ENCODE measurements around the gene IL17A. TPM values are rescaled to one million over a fixed set of nuclear protein-coding genes. Genes with fewer than 3 reads are reported as not detected.
"Not testable (repeated sequence)": the region's sequence is repeated elsewhere in the genome, so short reads cannot be mapped to it uniquely, and the experiment has no call there.

IL17A gene
- total RNA-seq, 1 donor from 2014 or later = not detected

DNA sequence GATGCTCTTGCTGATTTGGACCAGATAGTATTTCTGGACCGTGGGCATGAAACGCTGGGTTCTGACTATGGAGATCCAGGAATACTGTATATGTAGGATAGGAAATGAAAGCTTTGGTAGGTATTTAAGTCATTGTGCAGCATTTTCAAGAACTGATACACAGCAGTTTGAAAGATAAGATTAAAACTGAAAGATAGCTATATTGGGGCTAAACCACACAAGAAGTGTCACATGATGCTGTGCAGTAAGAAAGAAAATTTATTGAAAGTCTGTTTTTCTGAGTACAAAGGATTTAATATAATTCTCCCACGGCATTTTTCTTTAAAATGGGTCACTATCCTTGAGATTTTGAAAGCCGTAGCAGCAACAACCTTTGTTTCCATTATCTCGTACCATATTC is 305 bp downstream of the IL17A start:
- TF ChIP-seq CTCF (IDR thresholded peaks at IDR 0.05; ENCODE audit: insufficient read depth, low read length, poor library complexity, severe bottlenecking) = no peak
- H3K4me3 ChIP-seq (ENCODE audit: low read depth, low read length) = no peak overlapping the region
- H3K36me3 ChIP-seq (ENCODE audit: control insufficient read depth, insufficient read depth, low read length) = no peaks in the 10 kb centered on the region
- no peaks in the 10 kb centered on the region for H3K27me3 ChIP-seq (ENCODE audit: control insufficient read depth, insufficient read depth, low read length)
- no peak for DNase-seq (ENCODE audit: low read depth)

- Histone ChIP-seq H3K27me3 (ENCODE audit: control insufficient read depth, insufficient read depth, low read length) (no peaks in the 10 kb centered on the region), H3K4me3 (ENCODE audit: low read depth, low read length) (no peak overlapping the region), H3K36me3 (ENCODE audit: control insufficient read depth, insufficient read depth, low read length) (no peaks in the 10 kb centered on the region)
- no peak for TF ChIP-seq CTCF (IDR thresholded peaks at IDR 0.05; ENCODE audit: insufficient read depth, low read length, poor library complexity, severe bottlenecking)
- no peak for DNase-seq (ENCODE audit: low read depth)
Measured at GRCh38 chr6:52187098-52187497, 923 bp downstream of the IL17A start.

DNA sequence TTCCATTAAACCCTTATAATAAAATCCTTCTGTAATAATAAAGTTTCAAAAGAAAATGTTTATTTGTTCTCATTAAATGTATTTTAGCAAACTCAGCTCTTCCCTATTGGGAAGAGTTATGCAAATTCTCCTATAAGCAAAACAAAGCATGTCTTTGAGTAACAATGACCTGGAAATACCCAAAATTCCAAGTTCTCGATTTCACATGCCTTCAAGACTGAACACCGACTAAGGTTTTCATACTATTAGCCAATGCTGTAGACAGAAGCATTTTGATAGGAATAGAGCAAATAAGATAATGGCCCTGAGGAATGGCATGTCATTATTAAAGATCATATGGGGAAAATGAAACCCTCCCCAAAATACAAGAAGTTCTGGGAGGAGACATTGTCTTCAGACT is 3.8 kb downstream of the IL17A start:
- Histone ChIP-seq H3K4me3 (ENCODE audit: low read depth, low read length) (no peak overlapping the region), H3K36me3 (ENCODE audit: control insufficient read depth, insufficient read depth, low read length) (no peaks in the 10 kb centered on the region), H3K27me3 (ENCODE audit: control insufficient read depth, insufficient read depth, low read length) (no peaks in the 10 kb centered on the region)
- no peak for DNase-seq (ENCODE audit: low read depth)
- no peak for TF ChIP-seq CTCF (IDR thresholded peaks at IDR 0.05; ENCODE audit: insufficient read depth, low read length, poor library complexity, severe bottlenecking)

DNA sequence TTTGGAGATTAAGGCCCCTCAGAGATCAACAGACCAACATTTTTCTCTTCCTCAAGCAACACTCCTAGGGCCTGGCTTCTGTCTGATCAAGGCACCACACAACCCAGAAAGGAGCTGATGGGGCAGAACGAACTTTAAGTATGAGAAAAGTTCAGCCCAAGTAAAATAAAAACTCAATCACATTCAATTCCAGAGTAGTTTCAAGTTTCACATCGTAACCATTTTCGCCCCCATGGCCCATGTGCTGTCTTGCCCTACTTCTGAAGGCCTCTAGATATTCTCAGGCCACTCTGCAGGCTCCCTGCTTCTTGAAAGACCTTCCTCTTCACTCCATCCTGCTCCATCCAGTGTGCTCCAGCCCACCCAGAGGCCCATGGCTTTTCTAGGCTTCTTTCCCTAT is 4.2 kb downstream of the IL17A start:
- no peak for DNase-seq (ENCODE audit: low read depth)
- H3K27me3 ChIP-seq (ENCODE audit: control insufficient read depth, insufficient read depth, low read length) = no peaks in the 10 kb centered on the region
- no peak for TF ChIP-seq CTCF (IDR thresholded peaks at IDR 0.05; ENCODE audit: insufficient read depth, low read length, poor library complexity, severe bottlenecking)

GRCh38 chr6:52191824-52192223 is 5.6 kb downstream of the IL17A start:
- TF ChIP-seq CTCF (IDR thresholded peaks at IDR 0.05; ENCODE audit: insufficient read depth, low read length, poor library complexity, severe bottlenecking) = no peak
- H3K36me3 ChIP-seq (ENCODE audit: control insufficient read depth, insufficient read depth, low read length) = no peaks in the 10 kb centered on the region
- no peak overlapping the region for H3K4me3 ChIP-seq (ENCODE audit: low read depth, low read length)
- no peak for DNase-seq (ENCODE audit: low read depth)
- H3K27me3 ChIP-seq (ENCODE audit: control insufficient read depth, insufficient read depth, low read length) = no peaks in the 10 kb centered on the region

More for the DNA sequence above, 4.2 kb downstream of the IL17A start:
- Histone ChIP-seq H3K36me3 (ENCODE audit: control insufficient read depth, insufficient read depth, low read length) (no peaks in the 10 kb centered on the region), H3K4me3 (ENCODE audit: low read depth, low read length) (no peak overlapping the region)

DNA sequence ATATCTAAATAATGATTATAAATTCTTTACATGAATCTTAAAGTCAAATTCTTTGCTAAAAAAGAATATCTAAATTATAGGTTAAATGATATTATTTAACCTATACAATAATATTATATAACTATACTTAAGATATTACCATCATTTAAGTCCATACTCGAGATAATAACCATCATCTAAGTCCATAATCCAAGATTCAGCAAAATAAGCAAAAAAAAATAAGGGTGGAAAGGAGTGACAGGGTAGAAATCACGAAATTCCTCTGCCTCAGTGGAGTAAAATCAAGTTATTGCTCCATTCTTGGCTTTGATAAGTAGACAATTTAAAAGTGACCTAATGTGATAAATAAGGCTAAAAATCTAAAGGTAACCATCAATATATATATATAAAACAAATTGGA is 9.7 kb downstream of the IL17A start:
- no peak for TF ChIP-seq CTCF (IDR thresholded peaks at IDR 0.05; ENCODE audit: insufficient read depth, low read length, poor library complexity, severe bottlenecking)
- no peak overlapping the region for H3K4me3 ChIP-seq (ENCODE audit: low read depth, low read length)
- no peaks in the 10 kb centered on the region for H3K27me3 ChIP-seq (ENCODE audit: control insufficient read depth, insufficient read depth, low read length)
- H3K36me3 ChIP-seq (ENCODE audit: control insufficient read depth, insufficient read depth, low read length) = no peaks in the 10 kb centered on the region
- no peak for DNase-seq (ENCODE audit: low read depth)

GRCh38 chr6:52200088-52200487 is 13.9 kb downstream of the IL17A start:
- H3K4me3 ChIP-seq (ENCODE audit: low read depth, low read length); DNase-seq (ENCODE audit: low read depth); H3K36me3 ChIP-seq (ENCODE audit: control insufficient read depth, insufficient read depth, low read length); H3K27me3 ChIP-seq (ENCODE audit: control insufficient read depth, insufficient read depth, low read length): not testable (repeated sequence)

Data from kidney epithelial cell (primary cell).